Pulmonary artery endothelial cell (primary cell): ENCODE measurements around the gene IRF2BP1. TPM values are rescaled to one million over a fixed set of nuclear protein-coding genes. Genes with fewer than 3 reads are reported as not detected.
"Not testable (repeated sequence)": the region's sequence is repeated elsewhere in the genome, so short reads cannot be mapped to it uniquely, and the experiment has no call there.

Source experiments
- DNase-seq: peaks from one replicate; pipeline ENCODE4 v3.0.0-alpha.2; 2011; ENCODE audit warnings: low read depth, low spot score
- total RNA-seq: library from RNA; depleted of rRNA; stranded (reverse); fragments of >200 nt; gene quantifications from 2 replicates; pipeline ENCODE4 v1.2.3, GENCODE V29; 2014

IRF2BP1 gene
- total RNA-seq, 1 donor from 2014 or later: 24.3 TPM

- DNase-seq: no peak
Measured at GRCh38 chr19:45901912-45902650, 16.1 kb upstream of the IRF2BP1 start, which contains the start of gene MYPOP. Gene MYPOP, minus strand, starts transcription at chr19:45902613. Its CDS starts 840 bp downstream, at chr19:45901773.

- DNase-seq: no peak
Measured at GRCh38 chr19:45901432-45901911, 15.5 kb upstream of the IRF2BP1 start.

- DNase-seq: no peak
Measured at GRCh38 chr19:45900738-45901431, 14.9 kb upstream of the IRF2BP1 start.

- DNase-seq: no peak
Measured at GRCh38 chr19:45899919-45900589, 14.1 kb upstream of the IRF2BP1 start.

- no peak for DNase-seq
Measured at GRCh38 chr19:45899253-45899652, 13.3 kb upstream of the IRF2BP1 start.

- no peak for DNase-seq
Measured at GRCh38 chr19:45897261-45897812, 11.4 kb upstream of the IRF2BP1 start.

- not testable (repeated sequence) for DNase-seq
Measured at GRCh38 chr19:45895983-45896599, 10.2 kb upstream of the IRF2BP1 start.

- no peak for DNase-seq
Measured at GRCh38 chr19:45895519-45895972, 9.6 kb upstream of the IRF2BP1 start.

GRCh38 chr19:45890877-45891276, 4.9 kb upstream of the IRF2BP1 start:
- DNase-seq: no peak

- no peak for DNase-seq
Measured at GRCh38 chr19:45889210-45889885, 3.4 kb upstream of the IRF2BP1 start.

GRCh38 chr19:45887200-45887710, 1.3 kb upstream of the IRF2BP1 start:
- DNase-seq: no peak

GRCh38 chr19:45886427-45887199, 672 bp upstream of the IRF2BP1 start:
- peak; percentile 74 for DNase-seq

- no peak for DNase-seq
Measured at GRCh38 chr19:45884682-45885555, 1.0 kb downstream of the IRF2BP1 start.

GRCh38 chr19:45883881-45884681, 1.9 kb downstream of the IRF2BP1 start:
- DNase-seq: no peak

GRCh38 chr19:45883586-45883880, 2.4 kb downstream of the IRF2BP1 start:
- no peak for DNase-seq

GRCh38 chr19:45882652-45883585, 3.0 kb downstream of the IRF2BP1 start:
- peak; percentile 63 for DNase-seq
